AG10803 (cell line): ENCODE results near the gene ATL2.
"Not testable (repeated sequence)": the region's sequence is repeated elsewhere in the genome, so short reads cannot be mapped to it uniquely, and the experiment has no call there.

ENCODE experiments used
- DNase-seq: peaks from one replicate; pipeline ENCODE4 v3.0.0; 2010; ENCODE audit warnings: low read depth
- H3K4me3 ChIP-seq: 2 replicates; pipeline ENCODE4 v1.5.1; 2011; ENCODE audit warnings: mild to moderate bottlenecking, low read length, control low read depth
- TF ChIP-seq, protein P1 (sequence below): conservative IDR thresholded peaks from 2 replicates; pipeline ENCODE4 v1.5.1; 2011; ENCODE audit warnings: mild to moderate bottlenecking, low read length, control low read depth, inconsistent platforms

ATL2 gene

DNA sequence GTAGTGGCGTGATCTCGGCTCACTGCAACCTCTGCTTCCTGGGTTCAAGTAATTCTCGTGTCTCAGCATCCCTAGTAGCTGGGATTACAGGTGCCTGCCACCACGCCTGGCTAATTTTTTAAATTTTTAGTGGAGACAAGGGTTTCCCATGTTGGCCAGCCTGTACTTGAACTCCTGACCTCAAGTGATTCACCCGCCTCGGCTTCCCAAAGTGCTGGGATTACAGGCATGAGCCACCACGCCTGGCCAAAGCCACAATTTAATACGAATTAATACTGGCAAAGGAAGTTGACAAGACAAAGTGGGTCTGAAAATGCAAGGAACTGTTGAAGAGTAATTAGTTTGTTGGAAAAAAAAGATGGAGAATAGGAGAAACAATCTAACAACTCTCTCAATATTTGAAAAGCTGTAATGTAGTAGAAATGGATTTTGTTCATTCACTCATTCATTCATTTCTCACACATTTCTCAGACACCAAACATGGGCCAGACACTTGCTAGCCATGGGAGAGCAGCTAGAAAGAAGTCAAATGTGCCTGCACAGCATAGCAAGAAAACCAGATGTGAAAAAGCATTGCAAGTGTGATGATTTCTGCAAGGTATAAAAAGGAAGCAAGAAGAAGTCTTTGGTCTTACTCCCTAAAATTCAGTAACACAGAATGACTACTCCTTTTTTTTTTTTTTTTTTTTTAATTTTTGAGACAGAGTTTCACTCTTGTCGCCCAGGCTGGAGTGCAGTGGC, 39.4 kb upstream of the ATL2 start:
- no peak for DNase-seq
- no peak overlapping the region for H3K4me3 ChIP-seq
- TF ChIP-seq, protein P1, sequence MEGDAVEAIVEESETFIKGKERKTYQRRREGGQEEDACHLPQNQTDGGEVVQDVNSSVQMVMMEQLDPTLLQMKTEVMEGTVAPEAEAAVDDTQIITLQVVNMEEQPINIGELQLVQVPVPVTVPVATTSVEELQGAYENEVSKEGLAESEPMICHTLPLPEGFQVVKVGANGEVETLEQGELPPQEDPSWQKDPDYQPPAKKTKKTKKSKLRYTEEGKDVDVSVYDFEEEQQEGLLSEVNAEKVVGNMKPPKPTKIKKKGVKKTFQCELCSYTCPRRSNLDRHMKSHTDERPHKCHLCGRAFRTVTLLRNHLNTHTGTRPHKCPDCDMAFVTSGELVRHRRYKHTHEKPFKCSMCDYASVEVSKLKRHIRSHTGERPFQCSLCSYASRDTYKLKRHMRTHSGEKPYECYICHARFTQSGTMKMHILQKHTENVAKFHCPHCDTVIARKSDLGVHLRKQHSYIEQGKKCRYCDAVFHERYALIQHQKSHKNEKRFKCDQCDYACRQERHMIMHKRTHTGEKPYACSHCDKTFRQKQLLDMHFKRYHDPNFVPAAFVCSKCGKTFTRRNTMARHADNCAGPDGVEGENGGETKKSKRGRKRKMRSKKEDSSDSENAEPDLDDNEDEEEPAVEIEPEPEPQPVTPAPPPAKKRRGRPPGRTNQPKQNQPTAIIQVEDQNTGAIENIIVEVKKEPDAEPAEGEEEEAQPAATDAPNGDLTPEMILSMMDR = no peak

DNA sequence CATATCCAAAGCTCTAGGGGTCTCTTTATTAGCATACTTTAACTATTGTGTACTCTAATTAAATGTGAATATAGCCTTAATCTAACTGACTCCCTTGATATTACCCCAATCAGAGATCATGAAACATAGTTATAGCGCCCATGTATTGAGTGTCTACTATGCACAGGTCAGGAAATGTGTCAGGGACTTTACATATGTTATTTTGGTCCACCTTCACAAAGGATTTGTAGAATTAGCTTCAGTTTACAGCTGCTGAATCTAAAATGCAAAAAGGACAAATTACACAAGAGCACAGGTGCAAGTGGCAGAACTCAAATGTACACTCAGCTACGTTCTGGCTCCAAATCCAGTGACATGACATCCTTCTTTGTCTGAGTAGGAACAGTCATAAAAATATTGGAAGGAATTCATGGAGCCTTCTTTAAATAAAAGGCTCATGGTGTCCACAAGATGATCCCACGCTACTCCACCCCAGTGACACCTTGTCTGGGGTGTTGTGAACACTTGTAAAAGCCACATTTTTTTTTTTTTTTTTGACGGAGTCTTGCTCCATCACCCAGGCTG, 38.7 kb upstream of the ATL2 start:
- no peak overlapping the region for H3K4me3 ChIP-seq
- no peak for DNase-seq
- TF ChIP-seq, protein P1 = no peak

DNA sequence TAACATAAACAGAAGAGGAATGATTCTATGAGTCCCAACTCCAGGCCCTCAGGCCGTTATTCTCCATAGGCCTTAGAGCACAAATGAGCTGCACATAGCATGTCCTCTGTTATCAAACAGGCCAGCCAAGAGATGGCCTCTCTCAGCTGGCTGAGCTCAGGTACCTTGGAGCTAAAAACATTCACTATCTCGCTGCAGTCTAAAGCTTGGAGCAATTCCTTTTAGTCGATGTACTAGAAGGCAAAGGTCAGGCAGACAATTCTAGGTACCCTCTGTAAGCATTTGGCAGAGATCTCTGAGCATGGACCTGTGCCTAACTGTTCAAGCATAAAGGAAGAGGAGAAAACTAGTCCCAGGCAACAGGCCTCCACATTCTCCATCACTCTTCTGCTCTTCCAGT, 38.0 kb upstream of the ATL2 start:
- H3K4me3 ChIP-seq = no peak overlapping the region
- TF ChIP-seq, protein P1 = no peak
- DNase-seq = no peak

DNA sequence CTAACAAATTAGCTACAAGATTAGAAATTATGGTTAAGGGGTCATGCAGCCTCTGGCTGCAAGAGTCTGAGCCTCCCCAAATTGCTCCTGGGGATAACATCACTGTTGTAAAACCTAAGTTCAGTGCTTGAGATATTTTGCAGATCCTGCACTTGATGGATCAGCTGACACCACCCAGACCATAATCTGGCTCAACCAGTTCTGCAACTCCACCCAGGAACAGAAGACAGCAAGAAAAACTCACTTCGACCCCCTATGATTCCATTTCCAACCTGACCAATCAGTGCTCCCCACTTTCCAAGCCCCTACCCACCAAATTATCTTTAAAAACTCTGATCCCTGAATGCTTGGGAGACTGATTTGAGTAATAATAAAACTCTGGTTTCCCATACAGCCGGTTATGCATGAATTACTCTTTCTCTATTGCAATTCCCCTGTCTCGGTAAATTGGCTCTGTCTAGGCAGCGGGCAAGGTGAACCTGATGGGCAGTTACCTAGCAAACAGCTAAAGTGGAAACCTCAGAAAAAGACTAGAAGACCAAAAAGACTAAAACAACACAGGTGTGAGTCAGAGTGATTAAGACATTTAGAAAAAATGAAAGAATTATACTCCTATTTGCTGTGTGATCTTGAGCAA, 35.3 kb upstream of the ATL2 start:
- H3K4me3 ChIP-seq, DNase-seq: not testable (repeated sequence)

DNA sequence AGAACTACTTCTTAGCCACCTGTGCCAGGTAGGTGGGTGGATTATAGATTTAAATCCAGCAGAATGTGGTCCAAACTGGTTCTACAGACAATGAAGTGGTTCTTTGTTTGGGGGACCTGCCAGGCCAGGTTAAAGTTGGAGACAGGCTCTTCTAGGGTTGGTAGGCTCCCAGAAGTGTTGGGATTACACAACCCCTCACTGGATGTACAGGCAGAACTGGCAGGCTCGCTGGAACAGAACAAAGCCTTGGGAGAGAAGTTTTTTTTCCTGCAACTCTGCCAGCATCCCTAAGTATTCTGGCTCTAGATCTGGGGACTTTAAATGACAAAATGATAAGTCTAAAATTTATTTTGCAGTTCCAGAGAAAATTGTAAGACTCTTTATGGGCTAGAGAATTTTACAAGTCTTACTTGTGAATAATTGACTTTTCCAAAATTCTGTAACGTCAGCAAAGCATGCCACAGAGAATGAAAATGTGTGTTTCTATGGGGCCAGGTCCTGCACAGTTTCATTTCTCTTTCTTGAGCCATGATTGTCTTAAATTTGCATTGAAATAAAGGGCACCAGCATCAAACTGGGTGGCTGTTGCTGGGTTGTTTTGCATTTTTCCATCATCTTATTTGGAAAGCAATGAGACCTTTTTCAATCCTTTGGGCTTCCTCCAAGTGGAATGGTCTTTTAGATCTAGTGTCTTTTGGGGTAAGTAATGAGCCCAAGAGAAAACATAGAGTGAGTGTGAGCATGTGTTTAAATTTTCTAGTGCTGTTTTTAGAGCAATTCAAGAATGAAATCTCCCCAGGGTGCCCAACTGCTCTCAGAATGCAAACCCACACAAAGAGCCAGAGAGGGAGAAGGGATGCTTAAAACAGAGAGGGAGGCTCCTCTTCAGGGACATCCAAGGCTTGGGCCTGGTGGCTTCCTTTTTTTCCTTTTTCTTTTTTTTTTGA, 32.4 kb upstream of the ATL2 start:
- no peak overlapping the region for H3K4me3 ChIP-seq
- TF ChIP-seq, protein P1 = no peak
- DNase-seq = no peak

DNA sequence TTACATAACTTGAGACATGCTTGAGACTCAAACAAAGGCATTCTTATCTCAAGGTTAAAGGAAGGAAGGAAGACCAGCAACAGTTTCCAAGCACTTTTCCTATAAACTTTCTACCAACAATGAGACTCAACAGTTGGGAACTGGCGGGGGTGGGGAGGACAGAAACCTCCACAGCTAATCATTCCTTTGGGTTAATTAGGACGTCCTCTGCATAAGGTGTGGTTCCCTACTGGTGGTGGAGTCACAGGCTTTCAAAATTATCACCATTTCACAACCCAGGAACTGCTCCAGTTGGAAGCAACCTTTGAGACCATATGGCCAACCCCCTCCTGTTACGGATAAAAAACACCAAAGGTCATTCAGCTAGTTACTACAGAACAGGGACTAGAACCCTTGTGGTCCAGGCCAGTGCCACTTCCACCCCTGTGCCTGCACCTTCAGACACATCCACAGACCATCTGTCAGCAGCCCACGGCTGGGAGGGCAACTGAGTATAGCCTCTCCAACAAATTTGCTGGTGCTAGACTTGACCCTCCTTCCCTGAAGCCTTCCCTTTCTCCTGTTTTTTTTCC, 30.1 kb upstream of the ATL2 start:
- H3K4me3 ChIP-seq = no peak overlapping the region
- DNase-seq = no peak
- TF ChIP-seq, protein P1 = no peak

DNA sequence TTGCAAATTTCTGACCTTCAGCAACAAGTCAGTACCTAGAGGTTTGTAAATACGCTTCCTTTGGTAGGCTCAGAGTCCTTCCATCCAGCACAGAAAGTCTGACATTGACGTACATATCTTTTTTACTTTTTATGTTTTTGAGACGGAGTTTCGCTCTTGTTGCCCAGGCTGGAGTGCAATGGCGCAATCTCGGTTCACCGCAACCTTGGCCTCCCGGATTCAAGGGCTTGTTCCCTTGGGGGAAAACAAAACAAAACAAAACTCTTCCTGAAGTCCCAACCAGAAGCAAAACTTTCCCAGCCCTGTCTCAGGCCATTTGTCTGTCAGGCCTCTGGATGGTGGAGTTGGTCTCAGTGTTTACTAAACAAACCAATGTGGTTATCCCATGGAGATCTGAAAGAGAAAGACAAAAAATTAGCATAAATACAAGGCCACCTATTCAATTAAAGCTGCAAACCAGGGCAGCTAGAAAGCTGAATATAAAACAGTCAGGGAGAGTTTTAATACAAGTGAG, 29.6 kb upstream of the ATL2 start:
- H3K4me3 ChIP-seq = no peak overlapping the region
- DNase-seq = no peak
- TF ChIP-seq, protein P1 = no peak
